22Rv1 (cell line): ENCODE results near the gene COMMD1.

Source experiments
- CTCF ChIP-seq: fragments of 450-650 bp; IDR thresholded peaks from 2 replicates; pipeline ENCODE4 v1.5.1; 2017; ENCODE audit warnings: mild to moderate bottlenecking
- ZFX ChIP-seq: fragments of 450-650 bp; IDR thresholded peaks from 2 replicates; pipeline ENCODE4 v1.6.1; 2017; ENCODE audit warnings: antibody characterized with exemption, borderline replicate concordance

- TF ChIP-seq CTCF (no peak), ZFX (no peak)
These were observed 37.8 kb downstream of the COMMD1 start for GRCh38 chr2:61943251-61943650.
